ENCODE results near the gene OR1L4. TPM values are rescaled to one million over a fixed set of nuclear protein-coding genes. Genes with fewer than 3 reads are reported as not detected.

Gene OR1L4
- total RNA-seq, 1 experiment from 2014 or later = not detected

GRCh38 chr9:122719218-122719617 lies 4.6 kb upstream of the OR1L4 start:
- DNase-seq = no peak
- Mint-ChIP-seq H3K27me3 (ENCODE audit: unreplicated experiment) (no peaks in the 10 kb centered on the region), H3K27ac (ENCODE audit: unreplicated experiment) (no peak overlapping the region), H3K36me3 (ENCODE audit: insufficient read depth, unreplicated experiment) (no peaks in the 10 kb centered on the region), H3K9me3 (ENCODE audit: low read depth, unreplicated experiment) (peaks cover 3% of the 10 kb centered on the region), H3K4me1 (ENCODE audit: low read depth, unreplicated experiment) (no peaks in the 10 kb centered on the region), H3K4me3 (ENCODE audit: low read depth, unreplicated experiment) (no peak overlapping the region)
- intact Hi-C loops (cut with micrococcal nuclease; ENCODE audit: unreplicated experiment) = no loop called here
- no peak for TF ChIP-seq CTCF (IDR thresholded peaks at IDR 0.05; ENCODE audit: unreplicated experiment)
- CTCF ChIA-PET = no interaction called here
- BruUV-seq (replicated peaks) = no TSS peak

DNA sequence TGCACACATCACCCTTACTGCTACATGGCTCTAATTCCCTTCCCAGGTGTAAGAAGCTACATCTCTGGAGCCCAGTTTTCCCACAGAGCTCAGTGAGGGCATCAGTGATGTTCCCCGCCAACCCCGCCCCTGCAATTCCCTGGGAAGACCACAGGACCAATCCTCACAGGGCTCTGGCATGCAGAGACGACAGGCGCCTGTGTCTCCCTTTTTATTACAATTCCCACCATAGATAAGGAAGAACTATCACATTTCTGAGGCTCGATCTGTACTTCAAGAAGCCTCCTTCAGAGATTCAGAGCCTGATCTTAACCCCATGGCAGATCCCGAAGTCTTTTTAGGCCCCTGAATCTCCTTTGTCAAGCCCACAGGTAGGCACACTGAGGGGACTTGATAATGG lies 18.2 kb downstream of the OR1L4 start, which contains the start of gene OR1L6:
OR1L6 (plus strand) TSS at position 301 of the 400 bp plus-strand sequence. CDS start 7,545 bp downstream, outside the sequence.
- Mint-ChIP-seq H3K4me1 (ENCODE audit: low read depth, unreplicated experiment) (no peaks in the 10 kb centered on the region), H3K27me3 (ENCODE audit: unreplicated experiment) (peaks cover 28% of the 10 kb centered on the region), H3K36me3 (ENCODE audit: insufficient read depth, unreplicated experiment) (no peaks in the 10 kb centered on the region), H3K9me3 (ENCODE audit: low read depth, unreplicated experiment) (no peaks in the 10 kb centered on the region), H3K27ac (ENCODE audit: unreplicated experiment) (no peak within 1 kb of the TSS), H3K4me3 (ENCODE audit: low read depth, unreplicated experiment) (no peak within 1 kb of the TSS)
- intact Hi-C loops (cut with micrococcal nuclease; ENCODE audit: unreplicated experiment) = no loop called here
- no peak for DNase-seq
- no peak for TF ChIP-seq CTCF (IDR thresholded peaks at IDR 0.05; ENCODE audit: unreplicated experiment)
- no TSS peak for BruUV-seq (replicated peaks)
- CTCF ChIA-PET = no interaction called here

- no TSS peak for BruUV-seq (replicated peaks)
- no peak for TF ChIP-seq CTCF (IDR thresholded peaks at IDR 0.05; ENCODE audit: unreplicated experiment)
- Mint-ChIP-seq H3K27ac (ENCODE audit: unreplicated experiment) (no peak overlapping the region), H3K9me3 (ENCODE audit: low read depth, unreplicated experiment) (peaks cover 7% of the 10 kb centered on the region), H3K36me3 (ENCODE audit: insufficient read depth, unreplicated experiment) (no peaks in the 10 kb centered on the region), H3K4me3 (ENCODE audit: low read depth, unreplicated experiment) (no peak overlapping the region), H3K4me1 (ENCODE audit: low read depth, unreplicated experiment) (no peaks in the 10 kb centered on the region), H3K27me3 (ENCODE audit: unreplicated experiment) (peaks cover 21% of the 10 kb centered on the region)
- CTCF ChIA-PET = no interaction called here
- no peak for DNase-seq
- intact Hi-C loops (cut with micrococcal nuclease; ENCODE audit: unreplicated experiment) = no loop called here
Measured at GRCh38 chr9:122754825-122755224, 31.0 kb downstream of the OR1L4 start.

DNA sequence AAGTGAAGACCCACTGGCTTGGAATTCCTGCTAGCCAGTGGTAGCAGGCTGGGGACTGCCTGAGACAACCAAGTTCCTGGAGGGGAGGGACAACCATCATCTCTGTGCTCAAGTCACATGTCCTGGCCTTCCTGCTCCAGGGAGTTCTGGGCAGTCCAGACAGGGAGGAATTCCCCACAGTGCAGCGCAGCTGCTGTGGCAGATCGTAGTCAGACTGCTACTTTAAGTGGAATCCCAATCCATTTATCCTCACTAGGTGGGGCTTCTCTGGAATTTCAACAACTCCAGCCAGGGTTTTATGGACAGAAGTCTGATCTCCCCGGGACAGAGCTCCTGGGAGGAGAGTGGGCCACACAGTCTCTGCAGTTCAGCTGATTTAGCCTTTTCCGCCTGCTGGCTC lies 44.0 kb downstream of the OR1L4 start:
- BruUV-seq (replicated peaks) = no TSS peak
- H3K4me1 Mint-ChIP-seq (ENCODE audit: low read depth, unreplicated experiment) = no peaks in the 10 kb centered on the region
- no peak for DNase-seq
- no peaks in the 10 kb centered on the region for H3K36me3 Mint-ChIP-seq (ENCODE audit: insufficient read depth, unreplicated experiment)
- no peak for TF ChIP-seq CTCF (IDR thresholded peaks at IDR 0.05; ENCODE audit: unreplicated experiment)
- H3K27me3 Mint-ChIP-seq (ENCODE audit: unreplicated experiment) = peaks cover 5% of the 10 kb centered on the region
- CTCF ChIA-PET = no interaction called here
- no peak overlapping the region for H3K4me3 Mint-ChIP-seq (ENCODE audit: low read depth, unreplicated experiment)
- H3K9me3 Mint-ChIP-seq (ENCODE audit: low read depth, unreplicated experiment) = peaks cover 3% of the 10 kb centered on the region
- H3K27ac Mint-ChIP-seq (ENCODE audit: unreplicated experiment) = no peak overlapping the region
- intact Hi-C loops (cut with micrococcal nuclease; ENCODE audit: unreplicated experiment) = no loop called here

Other genes starting within 250 kb of the OR1L4 start
- gene OR1J1, start 246.1 kb upstream of the OR1L4 start, total RNA-seq (2022) = not detected in 2 replicates
- not detected in 2 replicates for gene OR1J2, start 213.2 kb upstream of the OR1L4 start, total RNA-seq (2022)
- gene OR1J4, start 204.8 kb upstream of the OR1L4 start, total RNA-seq (2022) = not detected in 2 replicates
- not detected in 2 replicates for gene OR1N1, start 196.7 kb upstream of the OR1L4 start, total RNA-seq (2022)
- not detected in 2 replicates for gene OR1N2, start 170.9 kb upstream of the OR1L4 start, total RNA-seq (2022)
- gene OR1L8, start 140.6 kb upstream of the OR1L4 start, total RNA-seq (2022) = not detected in 2 replicates
- gene OR1Q1, start 109.3 kb upstream of the OR1L4 start, total RNA-seq (2022) = not detected in 2 replicates
- not detected in 2 replicates for gene OR1B1, start 66.4 kb upstream of the OR1L4 start, total RNA-seq (2022)
- gene OR1L1, start 62.3 kb upstream of the OR1L4 start, total RNA-seq (2022) = not detected in 2 replicates
- not detected in 2 replicates for gene OR1L3, start 48.9 kb upstream of the OR1L4 start, total RNA-seq (2022)
- gene OR1L6, start 18.3 kb downstream of the OR1L4 start, total RNA-seq (2022) = not detected in 2 replicates
- gene OR5C1, start 64.9 kb downstream of the OR1L4 start, total RNA-seq (2022) = not detected in 2 replicates
- not detected in 2 replicates for gene OR1K1, start 76.1 kb downstream of the OR1L4 start, total RNA-seq (2022)
- 7.2 and 9.4 TPM in 2 replicates for gene PDCL, start 104.6 kb downstream of the OR1L4 start, total RNA-seq (2022)
- gene RC3H2, start 181.4 kb downstream of the OR1L4 start, total RNA-seq (2022) = 44.0 and 45.5 TPM in 2 replicates
- gene ZBTB6, start 189.3 kb downstream of the OR1L4 start, total RNA-seq (2022) = 6.1 and 6.3 TPM in 2 replicates
- gene ZBTB26, start 207.5 kb downstream of the OR1L4 start, total RNA-seq (2022) = 5.8 and 6.7 TPM in 2 replicates
- gene RABGAP1, start 217.0 kb downstream of the OR1L4 start, total RNA-seq (2022) = 55.7 and 57.9 TPM in 2 replicates